ENCODE data around the gene CST11. TPM values are rescaled to one million over a fixed set of nuclear protein-coding genes. Genes with fewer than 3 reads are reported as not detected.

CST11 gene
- total RNA-seq, 1 experiment from 2014 or later = not detected

DNA sequence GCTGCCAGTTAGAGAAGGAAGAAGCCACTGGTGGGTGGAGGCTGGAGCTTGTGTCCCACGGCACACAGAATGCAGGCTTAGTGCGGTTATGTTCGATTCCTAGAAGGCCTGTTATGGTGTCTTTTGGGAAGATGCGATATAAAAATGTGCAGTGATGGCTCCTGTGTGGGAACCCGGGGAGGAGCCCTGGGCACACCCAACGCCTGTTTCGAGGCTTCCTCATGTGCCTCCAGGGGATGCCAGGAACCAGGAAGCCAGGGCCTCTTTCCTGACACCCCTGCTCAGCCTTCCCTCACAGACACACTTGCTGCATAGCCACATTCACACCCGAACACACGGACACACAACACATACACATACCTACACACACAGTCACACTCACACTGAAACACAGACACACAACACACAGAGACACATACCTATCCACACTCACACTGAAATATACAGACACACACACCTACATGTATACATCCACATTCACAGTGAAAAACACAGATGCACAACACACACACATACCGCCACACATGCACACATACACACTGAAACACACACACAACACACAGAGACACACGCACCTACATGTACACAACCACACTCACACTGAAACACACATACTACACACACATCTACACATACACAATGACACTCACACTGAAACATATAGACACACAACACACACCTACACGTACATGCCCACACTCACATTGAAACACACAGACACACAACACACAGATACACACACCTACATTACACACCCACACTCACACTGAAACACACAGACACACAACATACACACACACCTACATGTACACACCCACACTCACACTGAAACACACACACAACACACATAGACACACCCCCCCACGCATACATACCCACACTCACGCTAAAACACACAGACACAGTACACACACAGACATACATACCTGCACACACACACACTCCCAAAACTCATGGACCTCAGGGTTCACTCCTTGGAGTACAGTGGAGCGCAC lies 1.2 kb upstream of the CST11 start:
- DNase-seq (ENCODE audit: low read depth) = no peak

DNA sequence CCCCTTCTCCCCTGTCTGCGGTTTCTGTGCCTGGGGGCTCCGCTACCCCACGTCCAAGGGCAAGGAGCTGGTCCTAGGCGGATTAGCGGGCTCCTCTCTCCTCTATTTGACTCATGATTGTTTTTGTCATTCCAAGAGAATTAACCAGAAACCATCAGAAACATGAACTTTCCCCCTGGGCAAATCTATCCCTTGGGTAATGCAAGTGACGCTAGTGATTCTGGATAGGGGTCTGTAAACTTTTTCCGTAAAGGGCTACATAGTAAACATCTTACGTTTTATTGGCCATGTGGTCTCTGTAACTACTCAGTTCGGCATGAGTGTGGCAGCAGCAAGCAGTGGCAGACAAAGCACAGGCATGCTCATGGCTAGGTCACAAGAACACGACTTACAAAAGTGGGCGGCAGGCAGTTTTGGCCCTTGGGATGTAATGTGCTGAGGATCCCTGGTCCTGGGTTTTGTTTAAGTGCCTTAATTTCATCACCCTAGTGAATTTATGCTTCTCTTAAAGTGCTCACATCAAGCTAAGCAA lies 654 bp downstream of the CST11 start:
- no peak for DNase-seq (ENCODE audit: low read depth)

DNA sequence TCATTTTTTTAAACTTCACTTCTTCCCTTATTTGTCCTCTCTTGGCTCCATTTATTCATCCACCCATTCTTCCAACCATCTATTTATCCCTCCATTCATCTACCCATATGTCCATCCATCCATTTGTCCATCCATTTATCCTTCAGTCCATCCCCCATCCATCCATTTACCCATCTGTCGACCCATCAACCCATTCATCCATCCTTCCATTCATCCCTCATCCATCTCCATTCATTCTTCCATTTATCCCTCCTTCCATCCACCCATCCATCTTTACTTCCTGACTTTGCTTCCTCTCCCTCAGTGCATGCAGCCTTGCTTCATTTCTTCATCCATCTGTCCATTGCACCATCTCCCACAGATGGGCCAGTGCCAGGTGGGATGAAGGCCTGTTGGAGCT lies 1.8 kb downstream of the CST11 start:
- DNase-seq (ENCODE audit: low read depth) = no peak

DNA sequence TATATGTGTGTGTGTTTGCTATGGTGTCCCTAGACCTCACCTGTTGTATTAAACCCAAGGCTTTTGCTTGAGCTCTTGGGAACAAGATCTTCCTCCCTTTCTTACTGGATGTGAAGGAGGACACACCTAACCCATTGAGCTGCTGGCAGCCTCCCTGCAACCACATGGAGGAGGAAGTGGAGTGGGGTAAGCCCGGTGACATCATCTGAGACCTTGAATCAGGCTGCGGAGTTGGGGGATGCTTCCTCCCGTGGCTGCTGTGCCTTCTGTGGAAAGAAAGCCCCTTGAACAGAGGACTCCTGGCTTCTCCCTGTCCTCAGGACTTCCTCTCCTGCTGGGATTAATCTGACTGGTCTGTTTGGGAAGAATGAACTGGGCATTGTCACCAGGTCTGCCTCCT lies 3.3 kb downstream of the CST11 start:
- peak; percentile 40 for DNase-seq (ENCODE audit: low read depth)

DNA sequence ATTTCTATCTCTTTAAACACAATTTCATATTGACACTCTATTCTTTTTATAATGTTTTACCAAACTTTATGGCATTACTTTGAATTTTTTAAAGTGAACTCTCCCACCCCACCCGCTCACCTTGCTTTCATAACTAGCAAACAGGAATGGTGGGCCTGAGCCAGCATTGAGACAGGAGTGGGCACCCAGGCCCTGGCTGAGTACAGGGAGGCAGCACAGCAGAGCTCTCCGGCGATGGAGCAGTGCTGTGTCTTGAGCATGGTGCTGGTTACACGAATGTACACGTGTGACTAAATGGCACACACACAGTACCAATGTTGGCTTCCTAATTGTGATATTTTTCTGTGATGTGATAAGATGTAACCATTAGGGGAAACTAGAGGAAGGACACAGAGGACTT lies 4.5 kb downstream of the CST11 start:
- DNase-seq (ENCODE audit: low read depth) = no peak

DNA sequence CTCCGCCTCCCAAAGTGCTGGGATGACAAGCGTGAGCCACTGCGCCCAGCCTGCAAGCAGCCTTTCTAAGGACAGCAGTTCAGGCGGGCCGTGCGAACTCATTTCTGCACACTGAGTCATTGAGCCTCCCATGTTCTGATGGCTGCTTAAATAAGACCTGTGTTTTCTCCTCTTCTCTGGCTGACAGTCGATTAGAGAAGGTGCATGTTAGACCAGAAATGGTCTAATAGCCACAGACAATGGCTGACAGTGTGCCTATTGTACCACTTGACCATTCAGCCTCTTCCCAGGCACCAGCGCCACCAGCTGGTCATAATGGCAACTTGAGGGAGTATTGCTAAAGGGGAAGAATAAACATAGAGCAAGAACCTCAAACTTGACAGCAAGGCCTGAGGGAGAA lies 6.2 kb downstream of the CST11 start:
- peak; percentile 85 for DNase-seq (ENCODE audit: low read depth)

DNA sequence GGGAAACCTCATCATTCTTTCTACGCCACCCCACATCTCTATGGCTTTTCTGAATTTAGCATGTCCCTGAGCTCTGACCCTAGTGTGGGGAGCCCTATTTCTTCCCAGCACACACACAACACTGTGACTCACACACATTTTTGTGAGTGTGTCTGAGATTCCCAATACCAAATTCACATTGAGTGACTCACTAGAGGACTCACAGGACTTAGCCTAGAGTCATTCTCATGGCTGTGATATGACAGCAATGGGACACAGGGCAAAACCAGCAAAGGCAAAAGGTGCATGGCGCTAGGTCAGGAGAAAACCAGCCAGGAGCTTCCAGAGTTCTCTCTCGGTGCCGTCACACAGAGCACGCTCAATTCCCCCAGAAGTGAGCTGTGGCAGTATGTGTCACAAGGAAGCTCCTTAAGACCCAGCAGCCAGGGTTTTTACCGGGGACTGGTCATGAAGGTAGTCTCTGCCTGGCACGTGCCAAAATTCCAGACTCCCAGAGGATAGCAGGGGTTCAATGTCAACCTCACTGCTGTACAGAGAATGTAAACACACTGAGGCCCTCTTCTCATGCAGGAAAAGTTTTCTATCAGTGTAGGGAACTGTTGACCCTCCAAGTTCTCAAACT lies 7.0 kb downstream of the CST11 start:
- DNase-seq (ENCODE audit: low read depth) = peak; percentile 94

DNA sequence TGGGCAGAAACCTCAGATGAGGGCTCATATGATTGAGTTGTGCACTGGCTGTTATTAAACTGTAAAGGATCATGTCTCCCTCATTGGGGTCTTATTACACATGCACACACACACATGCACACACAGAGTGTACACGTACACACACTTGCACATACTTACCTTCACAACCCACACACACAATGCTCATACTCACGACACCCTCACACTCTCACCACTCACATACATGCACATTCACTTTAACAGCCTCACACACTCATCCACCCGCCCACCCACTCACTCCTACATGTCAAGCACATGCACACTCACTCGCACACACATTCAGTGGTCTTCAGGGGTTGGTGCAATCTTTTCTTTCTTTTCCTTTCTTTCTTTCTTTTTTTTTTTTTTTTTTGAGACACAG lies 7.8 kb downstream of the CST11 start:
- no peak for DNase-seq (ENCODE audit: low read depth)

DNA sequence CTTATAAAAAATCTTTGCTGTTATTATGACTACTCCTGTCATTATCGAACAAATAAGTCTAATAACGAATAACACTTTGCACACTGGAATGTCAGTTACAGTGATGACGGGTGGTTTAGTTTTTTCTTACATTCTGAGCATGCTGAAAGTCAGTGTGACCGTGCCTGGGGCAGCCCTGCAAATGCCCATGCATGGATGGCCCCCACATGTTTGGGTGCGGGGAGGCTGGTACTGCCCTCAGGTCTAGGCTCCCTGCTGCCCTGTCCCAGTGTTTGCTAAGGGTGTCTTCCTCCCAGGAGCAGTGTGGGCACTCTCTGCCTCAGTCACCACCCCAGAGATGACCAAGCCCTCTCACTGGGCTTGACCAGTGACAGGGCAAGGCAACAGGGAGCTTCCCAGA lies 10.2 kb downstream of the CST11 start:
- DNase-seq (ENCODE audit: low read depth) = no peak

DNA sequence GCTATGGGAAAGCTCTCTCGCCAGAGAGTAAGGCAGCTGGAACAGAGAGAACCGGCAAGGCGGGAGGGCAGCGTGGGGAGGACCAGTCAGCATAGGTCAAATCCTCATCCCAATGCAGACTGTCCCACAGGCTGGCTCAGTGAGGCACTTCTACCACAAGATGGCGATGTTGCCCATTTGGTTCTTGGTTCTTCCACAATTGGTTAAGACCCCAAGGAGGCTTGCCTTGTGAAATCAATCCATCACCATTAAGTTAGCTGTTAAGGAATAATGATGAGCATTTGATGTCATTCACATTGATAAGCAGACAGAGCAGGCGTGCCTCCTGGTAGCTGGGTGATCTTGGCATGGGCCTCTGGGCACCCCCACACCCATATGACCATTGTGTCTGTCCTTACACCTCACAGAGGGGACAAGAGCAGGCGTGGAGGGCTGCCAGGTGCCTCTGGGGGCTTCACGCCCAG lies 10.8 kb downstream of the CST11 start:
- DNase-seq (ENCODE audit: low read depth) = peak; percentile 80

DNA sequence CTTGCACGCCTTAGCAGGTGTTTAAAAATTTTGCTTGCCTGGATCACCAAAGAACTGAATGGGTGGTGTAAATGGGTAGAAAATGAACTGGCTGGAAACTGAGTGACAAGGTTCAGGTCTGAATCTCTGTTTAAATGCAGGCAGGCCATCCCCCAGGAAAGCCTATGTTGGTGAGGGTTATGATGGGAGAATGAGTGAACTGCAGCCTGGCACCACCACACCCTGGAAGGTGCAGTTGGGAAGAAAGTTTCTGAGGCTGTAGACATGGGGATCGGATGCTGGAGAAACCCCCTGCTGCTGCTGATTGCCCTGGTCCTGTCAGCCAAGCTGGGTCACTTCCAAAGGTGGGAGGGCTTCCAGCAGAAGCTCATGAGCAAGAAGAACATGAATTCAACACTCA lies 12.7 kb downstream of the CST11 start:
- DNase-seq (ENCODE audit: low read depth) = no peak

DNA sequence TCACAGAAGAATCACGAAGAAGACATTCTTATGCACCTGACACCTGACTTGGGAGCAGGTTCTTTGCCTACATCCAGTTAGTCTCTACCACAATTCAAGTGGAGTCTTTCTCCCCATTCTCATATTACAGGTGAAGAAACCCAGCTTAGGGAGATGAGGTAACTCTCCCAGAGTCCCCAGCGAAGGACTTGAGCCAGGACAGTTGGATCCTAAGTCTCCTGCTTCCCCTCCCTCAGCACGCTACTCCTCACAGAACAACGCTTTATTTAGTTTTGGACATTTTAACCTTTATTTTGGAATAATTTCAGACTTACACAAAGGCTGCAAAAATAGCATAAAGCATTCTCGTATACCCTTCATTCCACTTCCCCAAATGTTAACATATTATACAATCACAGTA lies 14.0 kb downstream of the CST11 start:
- no peak for DNase-seq (ENCODE audit: low read depth)

DNA sequence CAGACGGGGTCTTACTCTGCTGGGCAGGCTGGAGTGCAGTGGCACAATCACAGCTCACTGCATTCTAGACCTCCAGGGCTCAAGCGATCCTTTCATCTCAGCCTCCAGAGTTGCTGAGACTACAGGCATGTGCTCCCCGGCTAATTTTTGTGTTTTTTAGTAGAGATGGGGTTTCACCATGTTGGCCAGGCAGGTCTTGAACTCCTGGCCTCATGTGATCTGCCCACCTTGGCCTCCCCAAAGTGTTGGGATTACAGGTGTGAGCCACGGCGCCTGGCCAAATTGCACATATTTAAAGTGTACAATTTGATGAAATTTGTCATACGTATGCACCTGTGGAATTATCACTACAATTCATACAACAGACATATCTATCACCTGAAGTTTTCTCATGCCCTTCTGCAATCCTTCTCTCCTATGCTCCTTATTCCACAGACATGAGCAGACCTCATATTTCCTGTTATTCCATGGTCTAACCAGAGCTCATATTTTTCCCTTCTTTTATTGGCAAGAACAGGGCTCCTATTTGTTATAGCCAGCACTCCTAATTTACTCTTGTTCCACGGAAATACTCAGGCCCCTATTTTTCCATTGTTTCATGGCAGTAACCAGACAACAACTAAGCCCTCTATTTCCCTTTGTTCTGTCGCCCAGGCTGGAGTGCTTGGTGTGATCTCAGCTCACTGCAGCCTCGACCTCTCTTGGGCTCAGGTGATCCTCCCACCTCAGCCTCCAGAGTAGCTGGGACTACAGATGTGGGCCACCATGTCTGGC lies 15.4 kb downstream of the CST11 start:
- DNase-seq (ENCODE audit: low read depth) = no peak

DNA sequence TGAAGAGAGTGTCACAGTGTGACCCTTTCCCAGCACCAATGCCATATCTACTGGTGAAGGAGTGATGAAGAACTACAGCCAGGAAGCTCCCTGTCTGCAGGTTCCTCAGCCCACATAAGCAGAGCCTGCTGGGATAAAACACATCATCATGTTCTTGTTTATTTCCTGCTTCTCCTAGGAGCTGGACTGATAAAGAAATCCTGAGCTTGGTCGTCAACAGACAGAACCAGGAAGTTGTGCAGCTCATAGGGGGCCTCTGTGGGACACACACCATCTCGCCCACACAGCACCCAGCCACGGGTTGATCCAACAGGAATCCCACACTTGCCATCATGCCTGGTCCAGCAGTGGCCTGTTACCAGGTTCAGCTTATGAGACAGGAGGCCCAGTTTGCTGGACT lies 16.0 kb downstream of the CST11 start:
- no peak for DNase-seq (ENCODE audit: low read depth)

DNA sequence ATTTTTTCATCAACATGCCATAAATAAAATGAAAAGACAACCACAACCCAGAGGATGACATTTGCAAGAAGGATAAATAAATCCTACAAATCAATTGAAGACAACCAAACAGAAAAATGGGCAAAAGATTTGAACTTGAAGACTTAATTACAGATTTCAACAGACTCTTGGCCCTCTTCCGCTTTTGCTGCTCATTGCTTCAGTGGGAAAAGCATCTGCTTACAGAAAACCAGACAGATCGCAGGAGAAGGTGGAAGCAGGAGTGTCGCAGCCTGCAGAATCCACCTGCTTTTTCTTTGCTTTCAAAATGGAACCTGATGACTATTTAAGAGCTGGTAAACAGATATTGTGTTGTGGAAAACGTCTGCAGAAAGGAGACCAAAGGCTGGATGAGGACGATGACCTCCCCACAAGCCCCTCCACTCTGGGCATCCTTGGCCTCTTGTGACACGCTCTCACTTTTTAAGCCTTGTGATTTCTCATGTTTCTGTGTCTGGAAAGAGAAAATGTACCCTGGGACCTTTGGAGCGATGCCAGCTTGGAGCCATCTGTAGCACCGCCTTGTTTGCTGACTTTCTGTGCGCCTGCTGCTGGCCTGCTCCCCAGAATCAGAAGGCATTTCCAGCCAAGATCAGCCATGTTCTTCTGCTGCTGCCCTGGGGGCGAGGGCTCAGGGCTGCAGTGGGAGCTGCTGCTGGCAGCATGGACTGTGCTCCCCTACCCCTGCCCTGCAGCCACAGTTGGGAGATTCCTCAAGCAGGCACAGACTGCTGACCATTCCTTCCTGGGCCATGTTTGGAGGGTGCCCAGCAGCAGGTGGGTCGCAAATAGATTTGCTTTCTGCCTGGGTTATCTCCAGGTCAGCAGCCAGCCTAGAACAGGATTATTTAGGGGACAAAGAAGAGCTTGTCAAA lies 16.8 kb downstream of the CST11 start:
- DNase-seq (ENCODE audit: low read depth) = peak; percentile 29

DNA sequence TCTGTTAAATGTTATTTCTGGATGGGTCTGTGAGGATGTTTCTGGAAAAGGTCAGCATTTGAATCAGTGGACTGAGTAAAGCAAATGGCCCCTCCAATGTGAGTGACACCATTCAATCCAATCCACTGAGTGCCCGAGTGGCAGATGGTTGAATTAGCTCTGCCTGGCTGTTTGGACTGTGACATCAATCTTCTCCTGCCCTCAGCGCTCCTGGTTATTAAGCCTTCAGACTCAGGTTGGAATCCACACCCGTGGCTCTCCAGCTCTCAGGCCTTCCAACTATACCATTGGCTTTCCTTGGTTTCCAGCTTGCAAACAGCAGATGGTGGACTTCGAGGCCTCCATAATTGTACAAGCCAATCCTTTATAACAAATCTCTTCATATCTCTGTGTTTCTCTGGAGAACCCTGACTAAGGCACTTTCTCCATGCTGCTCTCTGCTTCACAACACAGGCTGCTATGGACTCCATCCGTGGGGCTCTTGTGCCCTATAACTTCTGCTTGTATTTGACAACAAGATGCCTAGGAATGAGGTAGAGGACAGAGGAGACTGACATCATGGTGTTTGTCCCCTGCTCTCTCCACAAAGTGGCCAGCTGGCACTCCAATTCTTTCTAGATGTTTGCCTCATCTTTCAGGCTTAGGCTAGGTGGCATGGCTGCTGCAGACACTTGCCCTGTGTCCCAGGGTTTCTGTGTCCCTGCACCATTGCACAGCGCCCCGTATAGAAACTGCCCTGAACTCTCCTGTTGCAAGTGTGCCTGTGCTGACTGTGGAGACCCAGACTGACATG lies 18.0 kb downstream of the CST11 start:
- DNase-seq (ENCODE audit: low read depth) = no peak

DNA sequence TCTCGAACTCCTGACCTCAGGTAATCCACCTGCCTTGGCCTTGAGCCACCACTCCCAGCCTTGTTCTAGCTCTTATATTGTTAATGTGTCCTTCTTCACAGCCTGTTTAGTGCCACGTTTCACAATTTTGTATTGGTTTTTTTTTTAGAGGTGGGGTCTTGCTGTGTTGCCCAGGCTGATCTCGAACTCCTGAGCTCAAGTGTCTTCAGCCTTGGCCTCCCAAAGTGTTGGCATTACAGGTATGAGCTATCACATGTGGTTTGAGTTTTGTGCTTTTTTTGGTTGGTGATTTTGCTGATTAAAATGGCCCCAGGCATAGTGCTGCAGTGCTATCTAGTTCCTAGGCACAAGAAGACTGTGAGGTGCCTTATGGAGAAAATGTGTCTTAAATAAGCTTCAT lies 19.0 kb downstream of the CST11 start:
- DNase-seq (ENCODE audit: low read depth) = peak; percentile 31

DNA sequence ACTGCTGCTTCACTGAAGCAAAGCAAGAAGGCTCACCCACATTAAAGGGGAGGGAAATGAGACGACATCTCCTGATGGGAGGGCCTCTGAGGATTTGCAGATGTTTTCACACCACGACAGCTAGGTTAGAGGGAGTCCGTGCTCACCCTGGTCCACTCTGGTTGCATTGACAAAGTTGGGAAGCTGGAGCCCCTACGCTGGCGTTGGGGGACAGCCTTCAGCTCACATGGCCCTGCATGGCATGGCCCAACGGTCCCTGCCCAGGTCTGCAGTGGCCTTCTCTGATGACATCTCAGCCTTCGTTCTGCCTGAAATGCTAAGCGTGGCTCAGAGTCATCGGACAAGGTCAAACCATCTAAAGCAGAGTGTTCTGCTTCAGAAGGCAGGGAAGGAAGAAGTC lies 27.5 kb downstream of the CST11 start:
- no peak for DNase-seq (ENCODE audit: low read depth)

DNA sequence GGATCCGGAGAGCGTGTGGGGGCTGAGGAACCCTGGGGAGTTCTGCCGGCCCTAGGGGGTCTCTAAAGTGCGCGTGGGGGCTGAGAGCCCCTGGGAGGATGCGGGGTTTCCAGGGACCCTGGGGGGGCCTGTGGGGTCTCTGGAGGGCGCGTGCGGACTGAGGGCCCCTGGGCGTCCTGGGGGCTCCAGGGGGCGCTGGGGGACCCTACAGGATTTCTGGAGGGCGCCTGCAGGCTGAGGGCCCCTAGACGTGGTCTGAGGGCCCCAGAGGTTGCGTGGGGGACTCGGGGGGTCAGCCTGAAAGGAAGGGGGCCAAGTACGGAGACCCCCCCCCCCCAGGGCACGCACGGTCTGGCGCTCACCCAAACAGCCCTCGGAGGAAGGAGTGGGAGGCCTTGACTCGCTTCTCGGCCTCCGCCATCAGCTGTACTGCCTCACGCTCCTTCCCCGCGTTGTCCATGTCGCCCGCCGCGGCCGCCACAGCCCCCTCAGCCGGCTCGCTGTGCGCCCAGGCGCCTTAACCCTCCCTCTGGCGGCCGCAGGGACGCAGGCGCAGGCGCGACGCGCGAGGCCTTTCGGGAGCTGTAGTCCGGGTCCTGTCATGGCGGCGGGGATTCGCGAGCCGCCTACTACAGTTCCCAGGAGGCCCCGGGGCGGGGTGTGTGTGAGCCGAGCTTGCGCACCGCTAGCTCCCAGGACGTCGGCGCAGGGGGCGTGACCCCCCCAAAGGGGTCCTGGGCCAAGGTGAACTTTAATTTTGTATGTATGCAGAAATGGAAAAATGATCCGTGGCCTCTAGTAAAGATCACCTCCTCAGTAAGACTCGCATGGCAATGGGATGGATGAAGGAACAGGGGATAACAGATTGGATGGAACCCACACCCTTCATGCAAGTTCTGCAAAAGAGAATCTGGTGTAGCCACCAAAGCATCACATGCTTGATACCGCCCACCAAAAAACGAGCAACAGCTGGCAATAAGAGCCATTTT lies 31.4 kb downstream of the CST11 start, which contains the start of gene NAPB:
NAPB (minus strand) TSS at position 546 of the 989 bp plus-strand sequence; CDS start at position 460, 86 bp downstream.
- DNase-seq (ENCODE audit: low read depth) = peak; percentile 94

Measured in RPMI7951 (cell line).